ENCODE measurements around the gene HLA-DRA. TPM values are rescaled to one million over a fixed set of nuclear protein-coding genes. Genes with fewer than 3 reads are reported as not detected.
A peak's percentile ranks its signal among the peaks of the same experiment; 100 is the strongest.

The HLA-DRA gene
- total and polyA plus RNA-seq, 2 of the 4 experiments (the other 2 are of a cell fraction): not detected

DNA sequence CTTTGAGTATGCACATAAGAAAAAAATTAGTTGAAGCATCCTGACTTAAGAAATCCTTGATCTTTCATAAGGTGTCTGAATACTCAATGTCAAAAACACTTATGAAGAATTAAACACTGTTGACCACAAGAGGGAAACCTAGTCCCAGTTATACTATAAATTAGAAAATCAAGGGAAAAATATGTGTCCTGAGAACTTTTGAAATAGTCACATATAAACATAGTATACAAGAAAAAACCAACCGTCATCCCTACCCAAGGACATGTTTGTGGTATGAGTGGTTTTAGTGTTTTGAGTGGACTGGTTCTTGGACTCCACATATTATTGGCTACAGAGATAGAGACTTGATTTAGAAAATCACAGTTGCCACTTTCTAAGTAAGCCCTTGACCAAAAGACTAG, 7.6 kb upstream of the HLA-DRA start:
- H3K9me3 ChIP-seq (ENCODE audit: control insufficient read depth, insufficient read depth, low read length): no peaks in the 10 kb centered on the region
- no peaks in the 10 kb centered on the region for H3K36me3 ChIP-seq (ENCODE audit: control insufficient read depth, insufficient read depth, low read length)
- no peak overlapping the region for H3K14ac ChIP-seq (replicated peaks; ENCODE audit: low read depth, low read length)
- POLR2A ChIA-PET (ENCODE audit: unreplicated experiment): no interaction called here
- no peak overlapping the region for H2BK15ac ChIP-seq (ENCODE audit: low read depth, low read length)
- WGBS, 2 experiments (ENCODE audit: extremely low coverage in 2 of 2, insufficient read length in 1 of 2): no CpG with 5 or more reads among the region's 1 CpG
- DNase-seq (peak; percentile 30), ATAC-seq (ENCODE audit: low read depth) (no peak; the same call in 1 of the 2 replicates)
- intact Hi-C loops (cut with micrococcal nuclease): loop anchor here (5.0 kb wide), 3 partner anchors 270 to 435 kb away; no protein-coding TSS in a partner anchor
- no peaks in the 10 kb centered on the region for H4K20me1 ChIP-seq (ENCODE audit: insufficient read depth, low read length)
- BruUV-seq (replicated peaks): no TSS peak
- no peak overlapping the region for H3K4me3 ChIP-seq (ENCODE audit: insufficient read depth, low read depth, low read length)
- H4K8ac ChIP-seq (ENCODE audit: low read depth in 2 of 2, low read length in 2 of 2): no peak overlapping the region
- H4K5ac ChIP-seq (ENCODE audit: low read depth, low read length): no peak overlapping the region
- H2AK5ac ChIP-seq (ENCODE audit: low read depth, low read length): no peak overlapping the region
- no peaks in the 10 kb centered on the region for H3K9me1 ChIP-seq (ENCODE audit: insufficient read depth, low read length)
- in situ Hi-C loops (cut with MboI; ENCODE audit: low sequenced_read_pairs): no loop called here
- dilution Hi-C loops (cut with HindIII; ENCODE audit: low sequenced_read_pairs, unreplicated experiment): no loop called here
- H4K91ac ChIP-seq (ENCODE audit: insufficient read depth, low read depth, low read length): no peak overlapping the region
- no peak overlapping the region for H3K23ac ChIP-seq (ENCODE audit: low read depth, low read length)
- no peaks in the 10 kb centered on the region; the same call in 1 of the 2 replicates for H3K27me3 ChIP-seq (ENCODE audit: control insufficient read depth, insufficient read depth, low read length)
- TF ChIP-seq RFX5 (IDR thresholded peaks at IDR 0.05; ENCODE audit: low read depth, low read length) (no peak), USF2 (IDR thresholded peaks at IDR 0.05; ENCODE audit: low read depth, low read length) (no peak), RCOR1 (IDR thresholded peaks at IDR 0.05; ENCODE audit: insufficient replicate concordance, low read length) (no peak), NFE2L2 (IDR thresholded peaks at IDR 0.05; ENCODE audit: low read depth, low read length) (no peak), SMC3 (IDR thresholded peaks at IDR 0.05; ENCODE audit: low read depth, low read length) (peak; percentile 50; the same call in 1 of the 2 replicates), POLR2A (IDR thresholded peaks at IDR 0.05; ENCODE audit: low read depth, low read length) (no peak), MAZ (IDR thresholded peaks at IDR 0.05; ENCODE audit: borderline replicate concordance, low read depth, low read length) (no peak), CHD1 (IDR thresholded peaks at IDR 0.05; ENCODE audit: low read depth, low read length) (no peak), BHLHE40 (IDR thresholded peaks at IDR 0.05; ENCODE audit: low read depth, low read length) (no peak), CEBPB (IDR thresholded peaks at IDR 0.05; ENCODE audit: low read depth, low read length) (no peak), RAD21 (IDR thresholded peaks at IDR 0.05; ENCODE audit: low read length) (peak; percentile 21), CTCF (conservative IDR thresholded peaks at IDR 0.05; ENCODE audit: low read depth, low read length) (peak; percentile 40)
- TF ChIP-seq, protein P1, sequence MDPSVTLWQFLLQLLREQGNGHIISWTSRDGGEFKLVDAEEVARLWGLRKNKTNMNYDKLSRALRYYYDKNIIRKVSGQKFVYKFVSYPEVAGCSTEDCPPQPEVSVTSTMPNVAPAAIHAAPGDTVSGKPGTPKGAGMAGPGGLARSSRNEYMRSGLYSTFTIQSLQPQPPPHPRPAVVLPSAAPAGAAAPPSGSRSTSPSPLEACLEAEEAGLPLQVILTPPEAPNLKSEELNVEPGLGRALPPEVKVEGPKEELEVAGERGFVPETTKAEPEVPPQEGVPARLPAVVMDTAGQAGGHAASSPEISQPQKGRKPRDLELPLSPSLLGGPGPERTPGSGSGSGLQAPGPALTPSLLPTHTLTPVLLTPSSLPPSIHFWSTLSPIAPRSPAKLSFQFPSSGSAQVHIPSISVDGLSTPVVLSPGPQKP (IDR thresholded peaks at IDR 0.05; ENCODE audit: borderline replicate concordance, low read depth, low read length): no peak
- no peak overlapping the region for H3K4me2 ChIP-seq (ENCODE audit: low read depth, low read length)
- H3K4ac ChIP-seq (ENCODE audit: low read depth, low read length): no peak overlapping the region
- H3K27ac ChIP-seq (ENCODE audit: insufficient read depth, low read length): no peak overlapping the region
- no peaks in the 10 kb centered on the region for H3K4me1 ChIP-seq (ENCODE audit: control insufficient read depth, insufficient read depth, low read length)
- no peak overlapping the region for H2BK5ac ChIP-seq (ENCODE audit: low read depth, low read length, poor library complexity, severe bottlenecking)
- H2BK20ac ChIP-seq (ENCODE audit: low read depth, low read length): no peak overlapping the region
- H3K9ac ChIP-seq (ENCODE audit: low read depth, low read length): no peak overlapping the region
- no peak overlapping the region for H2BK120ac ChIP-seq (ENCODE audit: low read depth, low read length)
- no peaks in the 10 kb centered on the region for H3K79me1 ChIP-seq (ENCODE audit: low read depth in 1 of 2, low read length in 2 of 2)
- H2AFZ ChIP-seq (replicated peaks; ENCODE audit: low read length, poor library complexity): no peak overlapping the region
- no peak overlapping the region for H2AK9ac ChIP-seq (replicated peaks; ENCODE audit: low read depth, low read length, poor library complexity)
- CTCF ChIA-PET: no interaction called here
- no peak overlapping the region for H3K56ac ChIP-seq (ENCODE audit: extremely low read depth, insufficient read depth, low read length)
- no peak overlapping the region for H3K18ac ChIP-seq (ENCODE audit: low read depth, low read length)
